Measurements from ENCODE around the gene HNRNPUL1. TPM values are rescaled to one million over a fixed set of nuclear protein-coding genes. Genes with fewer than 3 reads are reported as not detected.
A peak's percentile ranks its signal among the peaks of the same experiment; 100 is the strongest.

HNRNPUL1 gene
- total and polyA plus RNA-seq, 9 of the 15 experiments (the other 6 are each of a cell fraction or from before 2014, with no cell fraction given) = 7.3 to 211 (median 85.0) TPM

GRCh38 chr19:41308450-41309179 is 44.4 kb downstream of the HNRNPUL1 start:
- in situ Hi-C loops (cut with MboI) = loop anchor here (25.0 kb wide), 1 partner anchor 254 kb away; no protein-coding TSS in a partner anchor
- 23% methylated on average over 7 of the region's 8 CpGs for WGBS (ENCODE audit: insufficient coverage, low coverage, missing lambda C conversion rate)
- Histone ChIP-seq H3K9me3 (replicated peaks; ENCODE audit: control insufficient read depth, insufficient read depth, low read depth, low read length) (no peaks in the 10 kb centered on the region), H3K4me1 (replicated peaks in 1 of 2; ENCODE audit: control insufficient read depth in 2 of 2, insufficient read depth in 2 of 2, low read length in 2 of 2) (peaks cover 11 to 12% of the 10 kb centered on the region in 2 experiments; a peak in 4 of 5 replicates), H4K20me1 (replicated peaks; ENCODE audit: control insufficient read depth, insufficient read depth, low read length) (peaks cover 7% of the 10 kb centered on the region; the same call in 1 of the 2 replicates), H3K36me3 (ENCODE audit: control insufficient read depth, insufficient read depth, low read length) (peaks cover 61% of the 10 kb centered on the region), H3K4me2 (ENCODE audit: insufficient read depth, low read length) (peak overlapping the region; percentile 91), H3K9me1 (ENCODE audit: control insufficient read depth, insufficient read depth, low read length) (no peaks in the 10 kb centered on the region), H3K9ac (ENCODE audit: insufficient read depth in 1 of 2, low read depth in 2 of 2, low read length in 2 of 2) (peak overlapping the region; percentile 88 to 93; a peak in 2 of 4 replicates), H3K4me3 (no peak overlapping the region), H3K27me3 (ENCODE audit: control insufficient read depth in 2 of 2, insufficient read depth in 2 of 2, low read length in 2 of 2) (no peaks in the 10 kb centered on the region), H3K79me2 (ENCODE audit: control insufficient read depth, insufficient read depth, low read length) (peaks cover 34% of the 10 kb centered on the region), H3K27ac (ENCODE audit: extremely low read depth, low read depth, low read length) (peak overlapping the region; percentile 88), H2AFZ (ENCODE audit: low read depth, low read length) (no peak overlapping the region)
- intact Hi-C loops (cut with micrococcal nuclease) = loop anchor here (5.0 kb wide), 2 partner anchors 44 to 106 kb away; partner anchors contain the start of gene TGFB1
- BruUV-seq (replicated peaks) = no TSS peak
- CTCF ChIA-PET (ENCODE audit: low intra/inter-chr PET ratio) = interaction anchor here (0.5 to 1.7 kb wide), 4 partner anchors 104 to 182 kb away, joined by 3 to 13 read pairs (median 3); partner anchors contain the start of gene ERICH4
- ATAC-seq (peak; percentile 78), FAIRE-seq (peak; percentile 88), DNase-seq (ENCODE audit: extremely low read depth in 1 of 4, low spot score in 3 of 4) (peak; percentile 64 to 91 (median 70))
- POLR2A ChIA-PET = interaction anchor here (0.6 to 2.2 kb wide), 10 partner anchors 8 to 712 kb away, joined by 3 to 8 read pairs (median 3); partner anchors contain the start of gene HNRNPUL1
- TF ChIP-seq OTX1 (CRISPR knock-in tag; IDR thresholded peaks at IDR 0.05) (peak; percentile 16; the same call in 1 of the 2 replicates), POLR2AphosphoS5 (IDR thresholded peaks at IDR 0.05; ENCODE audit: control insufficient read depth, insufficient read depth, low read depth, low read length) (peak; percentile 82), POLR2B (IDR thresholded peaks at IDR 0.05; ENCODE audit: low read depth, partially characterized antibody) (peak; percentile 78), POLR2AphosphoS2 (IDR thresholded peaks at IDR 0.05; ENCODE audit: low read length) (peak; percentile 94; the same call in 1 of the 2 replicates), HOMEZ (CRISPR knock-in tag; IDR thresholded peaks at IDR 0.05) (no peak), VEZF1 (CRISPR knock-in tag; IDR thresholded peaks at IDR 0.05) (no peak; the same call in 1 of the 2 replicates), TEAD1 (CRISPR knock-in tag; IDR thresholded peaks at IDR 0.05) (peak; percentile 10 to 60; a peak in 2 of 4 replicates), ESRRA (IDR thresholded peaks at IDR 0.05; ENCODE audit: borderline replicate concordance, low read depth) (0 out of 2 replicates have a peak, but pooled peaks have one; percentile 12), RB1 (IDR thresholded peaks at IDR 0.05; ENCODE audit: low read depth) (peak; percentile 80), TFAP4 (CRISPR knock-in tag; IDR thresholded peaks at IDR 0.05; ENCODE audit: borderline replicate concordance) (peak; percentile 29; the same call in 1 of the 2 replicates), NFIC (IDR thresholded peaks at IDR 0.05) (peak; percentile 77)

All from K562 (cell line).